Hepatocyte (in vitro differentiated cells): ENCODE data around the gene DENND2D. TPM values are rescaled to one million over a fixed set of nuclear protein-coding genes. Genes with fewer than 3 reads are reported as not detected.
A peak's percentile ranks its signal among the peaks of the same experiment; 100 is the strongest.

Experiments used
- DNase-seq: peaks from one replicate; pipeline ENCODE4 v3.0.0-alpha.2; 2016; ENCODE audit warnings: low spot score
- H2AFZ ChIP-seq: fragments of 200-600 bp; sonication (generic); 2 replicates; pipeline ENCODE4 v1.6.0; 2016; ENCODE audit warnings: antibody characterized with exemption, mild to moderate bottlenecking
- H3K27ac ChIP-seq: fragments of 200-600 bp; sonication (generic); 2 replicates; pipeline ENCODE4 v1.5.1; 2016; ENCODE audit warnings: mild to moderate bottlenecking
- H3K27me3 ChIP-seq: fragments of 200-600 bp; sonication (generic); 2 replicates; pipeline ENCODE4 v1.6.1; 2016
- H3K36me3 ChIP-seq: fragments of 200-600 bp; sonication (generic); replicated peaks from 2 replicates; pipeline ENCODE4 v1.5.1; 2016; ENCODE audit warnings: low read depth; ENCODE audit not compliant: insufficient read depth
- H3K4me1 ChIP-seq: fragments of 200-600 bp; sonication (generic); 2 replicates; pipeline ENCODE4 v1.5.1; 2016; ENCODE audit warnings: mild to moderate bottlenecking, moderate library complexity; ENCODE audit not compliant: insufficient read depth
- H3K4me2 ChIP-seq: fragments of 200-600 bp; sonication (generic); 2 replicates; pipeline ENCODE4 v1.6.0; 2016
- H3K4me3 ChIP-seq: fragments of 200-600 bp; sonication (generic); 2 replicates; pipeline ENCODE4 v1.5.1; 2016; ENCODE audit warnings: mild to moderate bottlenecking
- H3K79me2 ChIP-seq: fragments of 200-600 bp; sonication (generic); 2 replicates; pipeline ENCODE4 v1.6.0; 2017; ENCODE audit warnings: mild to moderate bottlenecking
- H3K9me2 ChIP-seq: fragments of 200-600 bp; sonication (generic); replicated peaks from 2 replicates; pipeline ENCODE4 v1.6.0; 2017; ENCODE audit warnings: mild to moderate bottlenecking; ENCODE audit not compliant: insufficient read depth
- H3K9me3 ChIP-seq: fragments of 200-600 bp; sonication (generic); 2 replicates; pipeline ENCODE4 v1.5.1; 2016; ENCODE audit warnings: low read depth, mild to moderate bottlenecking
- H4K20me1 ChIP-seq: fragments of 200-600 bp; sonication (generic); 2 replicates; pipeline ENCODE4 v1.6.0; 2016; ENCODE audit warnings: mild to moderate bottlenecking; ENCODE audit not compliant: insufficient read depth, poor library complexity, severe bottlenecking
- CTCF ChIP-seq: fragments of 200-600 bp; sonication (generic); IDR thresholded peaks from 2 replicates; pipeline ENCODE4 v1.5.1; 2016; ENCODE audit warnings: antibody characterized with exemption, mild to moderate bottlenecking; ENCODE audit not compliant: poor library complexity
- EZH2 ChIP-seq: fragments of 200-600 bp; sonication (generic); IDR thresholded peaks from 2 replicates; pipeline ENCODE4 v1.6.1; 2016; ENCODE audit warnings: antibody characterized with exemption, mild to moderate bottlenecking, borderline replicate concordance
- EZH2phosphoT487 ChIP-seq: fragments of 200-600 bp; sonication (generic); IDR thresholded peaks from one replicate; pipeline ENCODE4 v1.6.1; 2018; ENCODE audit warnings: antibody characterized with exemption, mild to moderate bottlenecking, low read depth, moderate library complexity; ENCODE audit not compliant: unreplicated experiment, severe bottlenecking
- WGBS: methylation state at CpG from one replicate; pipeline ENCODE4 v1.1.6; 2016; ENCODE audit warnings: low lambda C conversion rate; ENCODE audit errors: missing lambda C conversion rate; 5-methylcytosine and 5-hydroxymethylcytosine counted together
- polyA plus RNA-seq: library from polyadenylated mRNA; unstranded; fragments of >200 nt; fragmentation: Nextera tagmentation; extraction: Ambion mirVana; gene quantifications from 2 replicates; pipeline ENCODE4 v1.2.1, GENCODE V29; 2016
- total RNA-seq: library from RNA; depleted of rRNA; stranded (reverse); fragments of >200 nt; gene quantifications from 2 replicates; pipeline ENCODE4 v1.2.3, GENCODE V29; 2014

The DENND2D gene
- total and polyA plus RNA-seq, 2 experiments from 2014 or later: 7.6 to 8.3 TPM

GRCh38 chr1:111222308-111223125 is 22.1 kb upstream of the DENND2D start:
- DNase-seq: peak; percentile 85
- H3K9me2 ChIP-seq: no peaks in the 10 kb centered on the region
- no peaks in the 10 kb centered on the region for H3K36me3 ChIP-seq
- H3K4me1 ChIP-seq: peaks cover 18% of the 10 kb centered on the region
- no peak overlapping the region for H3K27ac ChIP-seq
- no peak overlapping the region for H2AFZ ChIP-seq
- no peak overlapping the region for H3K4me2 ChIP-seq
- 30% methylated on average over 10 of the region's 10 CpGs for WGBS
- no peaks in the 10 kb centered on the region for H3K9me3 ChIP-seq
- H3K4me3 ChIP-seq: no peak overlapping the region
- no peaks in the 10 kb centered on the region for H4K20me1 ChIP-seq
- TF ChIP-seq CTCF: peak; percentile 82
- TF ChIP-seq EZH2phosphoT487: no peak
- TF ChIP-seq EZH2: no peak
- no peaks in the 10 kb centered on the region for H3K27me3 ChIP-seq
- H3K79me2 ChIP-seq: no peaks in the 10 kb centered on the region

GRCh38 chr1:111221633-111222291 is 21.3 kb upstream of the DENND2D start:
- no peak for DNase-seq
- Histone ChIP-seq H3K27me3 (no peaks in the 10 kb centered on the region), H2AFZ (no peak overlapping the region), H4K20me1 (no peaks in the 10 kb centered on the region), H3K9me3 (no peaks in the 10 kb centered on the region), H3K4me2 (no peak overlapping the region), H3K4me3 (no peak overlapping the region), H3K79me2 (no peaks in the 10 kb centered on the region), H3K36me3 (no peaks in the 10 kb centered on the region), H3K27ac (no peak overlapping the region), H3K9me2 (no peaks in the 10 kb centered on the region), H3K4me1 (peaks cover 18% of the 10 kb centered on the region)
- 61% methylated on average over 5 of the region's 5 CpGs for WGBS
- no peak for TF ChIP-seq EZH2phosphoT487

GRCh38 chr1:111221276-111221632 is 20.8 kb upstream of the DENND2D start:
- TF ChIP-seq EZH2phosphoT487: no peak
- no peak for TF ChIP-seq CTCF
- TF ChIP-seq EZH2: no peak
- Histone ChIP-seq H3K9me3 (no peaks in the 10 kb centered on the region), H3K4me2 (no peak overlapping the region), H3K9me2 (no peaks in the 10 kb centered on the region), H3K4me3 (no peak overlapping the region), H3K27me3 (no peaks in the 10 kb centered on the region), H3K79me2 (no peaks in the 10 kb centered on the region), H3K4me1 (peaks cover 18% of the 10 kb centered on the region), H2AFZ (no peak overlapping the region), H3K27ac (no peak overlapping the region), H4K20me1 (no peaks in the 10 kb centered on the region), H3K36me3 (no peaks in the 10 kb centered on the region)
- 55% methylated on average over 2 of the region's 2 CpGs for WGBS
- no peak for DNase-seq

- DNase-seq: no peak
- Histone ChIP-seq H3K9me2 (no peaks in the 10 kb centered on the region), H3K27me3 (no peaks in the 10 kb centered on the region), H3K36me3 (no peaks in the 10 kb centered on the region), H3K4me1 (peaks cover 27% of the 10 kb centered on the region), H4K20me1 (no peaks in the 10 kb centered on the region), H3K27ac (no peak overlapping the region), H3K4me3 (no peak overlapping the region), H3K4me2 (no peak overlapping the region), H3K79me2 (no peaks in the 10 kb centered on the region), H3K9me3 (no peaks in the 10 kb centered on the region), H2AFZ (no peak overlapping the region)
- no peak for TF ChIP-seq EZH2
- no peak for TF ChIP-seq CTCF
- TF ChIP-seq EZH2phosphoT487: no peak
- WGBS: 95% methylated on average over 6 of the region's 6 CpGs
These were observed 19.9 kb upstream of the DENND2D start for GRCh38 chr1:111220302-111220890.
